Panc1 (cell line): ENCODE results near the gene TADA3. TPM values are rescaled to one million over a fixed set of nuclear protein-coding genes. Genes with fewer than 3 reads are reported as not detected.

Experiments used
- ATAC-seq: fragments of 200-7000 bp; cut with Tn5 transposase; 2 replicates; pipeline ENCODE4 v1.9.1; 2020; ENCODE audit warnings: mild to moderate bottlenecking, moderate library complexity
- BruUV-seq: library from RNA; stranded (reverse); fragments of 400-500 nt; replicated peaks from 2 replicates; lab custom pipeline; 2021; lab: Mats Ljungman, UMichigan
- CTCF ChIA-PET: fragments of 300-600 bp; sonication (Branson Sonifier 250); formaldehyde crosslinking; loops from one replicate; lab custom pipeline; 2022; ENCODE audit warnings: antibody characterized with exemption; lab: Charles Lee
- POLR2A ChIA-PET: fragments of 300-600 bp; sonication (Branson Sonifier 250); formaldehyde crosslinking; loops from one replicate; lab custom pipeline; 2022; ENCODE audit warnings: antibody characterized with exemption; lab: Charles Lee
- DNase-seq: peaks from one replicate; pipeline ENCODE4 v3.0.0-alpha.2; 2010; ENCODE audit warnings: low read depth, low spot score
- H3K27ac ChIP-seq: 2 replicates; pipeline ENCODE4 v1.5.1; 2011; ENCODE audit warnings: mild to moderate bottlenecking, low read length, inconsistent platforms
- H3K27me3 ChIP-seq: fragments of 200-500 bp; sonication (Bioruptor generic); 2 replicates; pipeline ENCODE4 v1.6.0; 2014; ENCODE audit warnings: low read length, inconsistent platforms; ENCODE audit not compliant: control insufficient read depth, insufficient read depth
- H3K36me3 ChIP-seq: fragments of 200-500 bp; sonication (Bioruptor generic); 2 replicates; pipeline ENCODE4 v1.5.1; 2014; ENCODE audit warnings: inconsistent platforms, mild to moderate bottlenecking, low read length, moderate library complexity; ENCODE audit not compliant: control insufficient read depth, insufficient read depth
- H3K4me1 ChIP-seq: 2 replicates; pipeline ENCODE4 v1.5.1; 2011; ENCODE audit warnings: inconsistent platforms, mild to moderate bottlenecking, low read length, moderate library complexity; ENCODE audit not compliant: control insufficient read depth, insufficient read depth
- H3K4me3 ChIP-seq, 2 experiments: 2 replicates each; pipeline ENCODE4 v1.5.1; 2011 to 2012; ENCODE audit warnings: low read depth in 2 of 2, low read length in 2 of 2, mild to moderate bottlenecking in 2 of 2, inconsistent platforms in 1 of 2, moderate library complexity in 1 of 2
- H3K9me3 ChIP-seq: fragments of 200-500 bp; sonication (Bioruptor generic); 2 replicates; pipeline ENCODE4 v1.5.1; 2014; ENCODE audit warnings: low read depth, mild to moderate bottlenecking, inconsistent platforms, low read length, moderate library complexity; ENCODE audit not compliant: control insufficient read depth, insufficient read depth
- POLR2AphosphoS5 ChIP-seq: IDR thresholded peaks from 2 replicates; pipeline ENCODE4 v1.6.1; 2012; ENCODE audit warnings: mild to moderate bottlenecking, low read depth, low read length, moderate library complexity
- SIN3A ChIP-seq: IDR thresholded peaks from 2 replicates; pipeline ENCODE4 v1.6.1; 2012; ENCODE audit warnings: low read depth, mild to moderate bottlenecking, low read length, moderate library complexity, borderline replicate concordance; ENCODE audit not compliant: insufficient read depth
- TCF7L2 ChIP-seq: IDR thresholded peaks from 2 replicates; pipeline ENCODE4 v1.6.1; 2011; ENCODE audit warnings: mild to moderate bottlenecking, low read depth, low read length, inconsistent platforms
- in situ Hi-C: cut with HindIII; loops from 2 replicates; pipeline ENCODE4 v1.10.0; 2016; ENCODE audit warnings: low sequenced_read_pairs, low pct_unique_long_range_greater_than_20kb
- intact Hi-C: fragments of 100-400 bp; cut with micrococcal nuclease; formaldehyde crosslinking; loops from one replicate; pipeline ENCODE4 v1.10.0; 2022; ENCODE audit not compliant: unreplicated experiment
- total RNA-seq: library from RNA; stranded (reverse); gene quantifications from one replicate; pipeline ENCODE4 v1.2.1, GENCODE V29; 2021; ENCODE audit not compliant: unreplicated experiment
- TF ChIP-seq, protein P1 (sequence below): fragments of 450-650 bp; IDR thresholded peaks from 2 replicates; pipeline ENCODE4 v1.5.1; 2017; ENCODE audit warnings: mild to moderate bottlenecking
- TF ChIP-seq, protein P2 (sequence below), 2 experiments: IDR thresholded peaks; 2 replicates each; pipeline ENCODE4 v1.6.1; 2011 to 2012; ENCODE audit warnings: low read depth in 2 of 2, control low read depth in 1 of 2, low read length in 1 of 2, mild to moderate bottlenecking in 1 of 2, moderate library complexity in 1 of 2; ENCODE audit not compliant: insufficient read depth in 1 of 2

Gene TADA3
- total RNA-seq, 1 experiment from 2014 or later, result 61.3 TPM

DNA sequence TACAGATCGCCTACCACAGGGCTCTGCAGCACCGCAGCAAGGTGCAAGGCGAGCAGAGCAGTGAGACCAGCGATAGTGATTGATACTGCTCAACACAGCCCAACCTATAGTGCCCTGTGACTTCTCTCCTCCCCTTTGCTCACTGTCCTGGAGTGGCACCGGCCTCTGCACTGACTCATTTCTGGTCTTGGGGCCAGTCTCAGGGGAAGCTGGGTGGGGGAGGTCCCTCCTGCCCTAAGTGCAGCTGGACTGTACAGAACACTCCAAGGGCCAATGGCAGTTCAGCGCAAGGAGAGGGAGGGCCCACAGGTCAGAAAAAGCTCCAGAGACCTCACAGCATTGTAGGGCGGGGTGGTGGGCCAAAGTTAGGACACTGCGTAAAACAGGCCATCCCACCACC lies 45.0 kb downstream of the TADA3 start:
- TF ChIP-seq, protein P1, sequence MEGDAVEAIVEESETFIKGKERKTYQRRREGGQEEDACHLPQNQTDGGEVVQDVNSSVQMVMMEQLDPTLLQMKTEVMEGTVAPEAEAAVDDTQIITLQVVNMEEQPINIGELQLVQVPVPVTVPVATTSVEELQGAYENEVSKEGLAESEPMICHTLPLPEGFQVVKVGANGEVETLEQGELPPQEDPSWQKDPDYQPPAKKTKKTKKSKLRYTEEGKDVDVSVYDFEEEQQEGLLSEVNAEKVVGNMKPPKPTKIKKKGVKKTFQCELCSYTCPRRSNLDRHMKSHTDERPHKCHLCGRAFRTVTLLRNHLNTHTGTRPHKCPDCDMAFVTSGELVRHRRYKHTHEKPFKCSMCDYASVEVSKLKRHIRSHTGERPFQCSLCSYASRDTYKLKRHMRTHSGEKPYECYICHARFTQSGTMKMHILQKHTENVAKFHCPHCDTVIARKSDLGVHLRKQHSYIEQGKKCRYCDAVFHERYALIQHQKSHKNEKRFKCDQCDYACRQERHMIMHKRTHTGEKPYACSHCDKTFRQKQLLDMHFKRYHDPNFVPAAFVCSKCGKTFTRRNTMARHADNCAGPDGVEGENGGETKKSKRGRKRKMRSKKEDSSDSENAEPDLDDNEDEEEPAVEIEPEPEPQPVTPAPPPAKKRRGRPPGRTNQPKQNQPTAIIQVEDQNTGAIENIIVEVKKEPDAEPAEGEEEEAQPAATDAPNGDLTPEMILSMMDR, result no peak
- TF ChIP-seq TCF7L2 (no peak), POLR2AphosphoS5 (no peak), SIN3A (no peak)
- TF ChIP-seq, protein P2, sequence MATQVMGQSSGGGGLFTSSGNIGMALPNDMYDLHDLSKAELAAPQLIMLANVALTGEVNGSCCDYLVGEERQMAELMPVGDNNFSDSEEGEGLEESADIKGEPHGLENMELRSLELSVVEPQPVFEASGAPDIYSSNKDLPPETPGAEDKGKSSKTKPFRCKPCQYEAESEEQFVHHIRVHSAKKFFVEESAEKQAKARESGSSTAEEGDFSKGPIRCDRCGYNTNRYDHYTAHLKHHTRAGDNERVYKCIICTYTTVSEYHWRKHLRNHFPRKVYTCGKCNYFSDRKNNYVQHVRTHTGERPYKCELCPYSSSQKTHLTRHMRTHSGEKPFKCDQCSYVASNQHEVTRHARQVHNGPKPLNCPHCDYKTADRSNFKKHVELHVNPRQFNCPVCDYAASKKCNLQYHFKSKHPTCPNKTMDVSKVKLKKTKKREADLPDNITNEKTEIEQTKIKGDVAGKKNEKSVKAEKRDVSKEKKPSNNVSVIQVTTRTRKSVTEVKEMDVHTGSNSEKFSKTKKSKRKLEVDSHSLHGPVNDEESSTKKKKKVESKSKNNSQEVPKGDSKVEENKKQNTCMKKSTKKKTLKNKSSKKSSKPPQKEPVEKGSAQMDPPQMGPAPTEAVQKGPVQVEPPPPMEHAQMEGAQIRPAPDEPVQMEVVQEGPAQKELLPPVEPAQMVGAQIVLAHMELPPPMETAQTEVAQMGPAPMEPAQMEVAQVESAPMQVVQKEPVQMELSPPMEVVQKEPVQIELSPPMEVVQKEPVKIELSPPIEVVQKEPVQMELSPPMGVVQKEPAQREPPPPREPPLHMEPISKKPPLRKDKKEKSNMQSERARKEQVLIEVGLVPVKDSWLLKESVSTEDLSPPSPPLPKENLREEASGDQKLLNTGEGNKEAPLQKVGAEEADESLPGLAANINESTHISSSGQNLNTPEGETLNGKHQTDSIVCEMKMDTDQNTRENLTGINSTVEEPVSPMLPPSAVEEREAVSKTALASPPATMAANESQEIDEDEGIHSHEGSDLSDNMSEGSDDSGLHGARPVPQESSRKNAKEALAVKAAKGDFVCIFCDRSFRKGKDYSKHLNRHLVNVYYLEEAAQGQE (IDR thresholded peaks at IDR 0.05; ENCODE audit: insufficient read depth in 1 of 2, low read depth in 2 of 2, low read length in 1 of 2), result no peak
- no TSS peak for BruUV-seq
- POLR2A ChIA-PET, result no interaction called here
- CTCF ChIA-PET, result no interaction called here
- in situ Hi-C loops, result no loop called here
- H3K27ac ChIP-seq, result no peak overlapping the region
- intact Hi-C loops, result no loop called here
- DNase-seq, result no peak
- no peaks in the 10 kb centered on the region for H3K27me3 ChIP-seq
- H3K9me3 ChIP-seq, result no peaks in the 10 kb centered on the region
- peaks cover 7% of the 10 kb centered on the region; the same call in 1 of the 2 replicates for H3K4me1 ChIP-seq
- no peak overlapping the region for H3K4me3 ChIP-seq
- peaks cover 4% of the 10 kb centered on the region for H3K36me3 ChIP-seq
- no peak for ATAC-seq

DNA sequence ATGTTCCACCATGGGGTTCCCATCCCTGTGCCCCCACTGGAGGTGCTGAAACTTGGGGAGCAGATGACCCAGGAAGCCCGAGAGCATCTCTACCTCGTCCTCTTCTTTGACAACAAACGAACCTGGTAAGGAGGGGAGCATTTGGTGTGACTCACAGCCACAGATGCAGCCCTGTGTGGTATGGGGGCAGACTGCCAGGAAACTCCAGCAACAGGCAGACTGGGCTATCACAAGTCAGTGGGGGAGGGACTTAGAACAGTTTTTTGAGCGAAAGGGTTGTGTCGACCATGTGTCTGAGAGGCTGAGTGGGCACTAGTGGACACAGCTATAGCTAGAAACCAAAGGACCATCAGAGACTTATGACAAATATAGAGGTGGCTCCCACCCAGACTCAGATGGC lies 45.9 kb downstream of the TADA3 start:
- TF ChIP-seq, protein P2 (IDR thresholded peaks at IDR 0.05; ENCODE audit: insufficient read depth in 1 of 2, low read depth in 2 of 2, low read length in 1 of 2), result no peak
- no peak for TF ChIP-seq SIN3A
- TF ChIP-seq, protein P1, result no peak
- no peak for TF ChIP-seq TCF7L2
- TF ChIP-seq POLR2AphosphoS5, result no peak
- in situ Hi-C loops (no loop called here), intact Hi-C loops (no loop called here)
- Histone ChIP-seq H3K4me3 (no peak overlapping the region), H3K4me1 (peaks cover 7% of the 10 kb centered on the region; the same call in 1 of the 2 replicates), H3K27ac (no peak overlapping the region), H3K9me3 (no peaks in the 10 kb centered on the region), H3K36me3 (peaks cover 4% of the 10 kb centered on the region), H3K27me3 (no peaks in the 10 kb centered on the region)
- no TSS peak for BruUV-seq
- DNase-seq (no peak), ATAC-seq (no peak)
- ChIA-PET CTCF (no interaction called here), POLR2A (no interaction called here)
